Right ventricle myocardium superior (tissue), 1 donor: Measurements from ENCODE around the gene ST6GALNAC3. TPM values are rescaled to one million over a fixed set of nuclear protein-coding genes. Genes with fewer than 3 reads are reported as not detected.

Experiments used
- ATAC-seq: fragments of 200-7000 bp; cut with Tn5 transposase; one replicate; pipeline ENCODE4 v1.9.1; 2020; ENCODE audit warnings: mild to moderate bottlenecking; ENCODE audit not compliant: poor library complexity
- DNase-seq: peaks from one replicate; pipeline ENCODE4 v3.0.0-alpha.2; 2020
- intact Hi-C: fragments of 100-400 bp; cut with DNase I; formaldehyde crosslinking; loops from one replicate; pipeline ENCODE4 v1.11.2; 2022
- total RNA-seq: library from RNA; stranded (reverse); fragmentation: NEBNext Ultra II Directional; extraction: Animal tissue kit (Norgen Biotek cat#: 25700); gene quantifications from one replicate; pipeline ENCODE4 v1.2.1, GENCODE V29; 2021
- donor health status: DM: no; HTN: yes; CAD: no; lungs with severe emphysema.

ST6GALNAC3 gene
- total RNA-seq, 1 donor from 2014 or later, result 4.5 TPM

- ATAC-seq, result no peak
- intact Hi-C loops, result no loop called here
These were observed 215.1 kb downstream of the ST6GALNAC3 start for GRCh38 chr1:76289692-76290091.

GRCh38 chr1:76290271-76290670 is 215.7 kb downstream of the ST6GALNAC3 start:
- ATAC-seq (no peak), DNase-seq (no peak)
- intact Hi-C loops, result no loop called here

More at GRCh38 chr1:76289692-76290091, 215.1 kb downstream of the ST6GALNAC3 start:
- DNase-seq, result no peak

GRCh38 chr1:76291191-76291590 is 216.6 kb downstream of the ST6GALNAC3 start:
- intact Hi-C loops, result no loop called here
- no peak for DNase-seq
- ATAC-seq, result no peak

GRCh38 chr1:76291737-76292136 is 217.2 kb downstream of the ST6GALNAC3 start:
- DNase-seq (no peak), ATAC-seq (no peak)
- intact Hi-C loops, result no loop called here

- intact Hi-C loops, result no loop called here
- DNase-seq (no peak), ATAC-seq (no peak)
These were observed 218.1 kb downstream of the ST6GALNAC3 start for GRCh38 chr1:76292418-76293184.

- no peak for DNase-seq
- ATAC-seq, result no peak
- intact Hi-C loops, result no loop called here
These were observed 219.3 kb downstream of the ST6GALNAC3 start for GRCh38 chr1:76293831-76294230.

GRCh38 chr1:76294482-76295194 is 220.1 kb downstream of the ST6GALNAC3 start:
- ATAC-seq (no peak), DNase-seq (no peak)
- intact Hi-C loops, result no loop called here

- ATAC-seq (no peak), DNase-seq (no peak)
- intact Hi-C loops, result no loop called here
These were observed 223.9 kb downstream of the ST6GALNAC3 start for GRCh38 chr1:76298399-76298798.

GRCh38 chr1:76299036-76299435 is 224.5 kb downstream of the ST6GALNAC3 start:
- intact Hi-C loops, result no loop called here
- ATAC-seq (no peak), DNase-seq (no peak)

GRCh38 chr1:76300556-76300955 is 226.0 kb downstream of the ST6GALNAC3 start:
- intact Hi-C loops, result no loop called here
- no peak for ATAC-seq
- no peak for DNase-seq

GRCh38 chr1:76302711-76303339 is 228.3 kb downstream of the ST6GALNAC3 start:
- ATAC-seq (no peak), DNase-seq (no peak)
- intact Hi-C loops, result no loop called here

- DNase-seq (no peak), ATAC-seq (no peak)
- intact Hi-C loops, result no loop called here
These were observed 228.8 kb downstream of the ST6GALNAC3 start for GRCh38 chr1:76303340-76303717.

GRCh38 chr1:76313304-76313703 is 238.8 kb downstream of the ST6GALNAC3 start:
- no peak for DNase-seq
- intact Hi-C loops, result no loop called here
- no peak for ATAC-seq

GRCh38 chr1:76314730-76315129 is 240.2 kb downstream of the ST6GALNAC3 start:
- intact Hi-C loops, result no loop called here
- ATAC-seq (no peak), DNase-seq (no peak)

- intact Hi-C loops, result no loop called here
- DNase-seq (no peak), ATAC-seq (no peak)
These were observed 242.9 kb downstream of the ST6GALNAC3 start for GRCh38 chr1:76317299-76317900.

GRCh38 chr1:76330991-76331603 is 256.6 kb downstream of the ST6GALNAC3 start:
- ATAC-seq, result peak; percentile 68
- intact Hi-C loops, result no loop called here
- DNase-seq, result no peak

- ATAC-seq, result no peak
- intact Hi-C loops, result no loop called here
- DNase-seq, result no peak
These were observed 261.3 kb downstream of the ST6GALNAC3 start for GRCh38 chr1:76335882-76336281.

- intact Hi-C loops, result no loop called here
- DNase-seq (peak; percentile 82), ATAC-seq (peak; percentile 97)
These were observed 262.4 kb downstream of the ST6GALNAC3 start for GRCh38 chr1:76336931-76337371.
